Uterus (tissue), 4 donors: Measurements from ENCODE around the gene DNMT3L. TPM values are rescaled to one million over a fixed set of nuclear protein-coding genes. Genes with fewer than 3 reads are reported as not detected.

Experiments
- DNase-seq, 2 donors: peaks; one replicate each; pipeline ENCODE4 v3.0.0-alpha.2; 2019 to 2020
- H3K27ac ChIP-seq, 2 donors: fragments of 200-600 bp; sonication (generic); 1 replicate in 1 of 2; 2 replicates in 1 of 2; pipeline ENCODE4 v1.5.1; 2016 to 2018
- H3K27me3 ChIP-seq, 2 donors: fragments of 200-600 bp; sonication (generic); one replicate each; pipeline ENCODE4 v1.5.1; 2018 to 2019; ENCODE audit warnings: control low read depth in 1 of 2
- H3K36me3 ChIP-seq, 2 donors: fragments of 200-600 bp; sonication (generic); one replicate each; pipeline ENCODE4 v1.5.1; 2019; ENCODE audit warnings: control low read depth in 1 of 2
- H3K4me1 ChIP-seq, 2 donors: fragments of 200-600 bp; sonication (generic); one replicate each; pipeline ENCODE4 v1.5.1; 2018 to 2019; ENCODE audit warnings: control low read depth in 1 of 2
- H3K4me3 ChIP-seq, 2 donors: fragments of 200-600 bp; sonication (generic); 1 replicate in 1 of 2; 2 replicates in 1 of 2; pipeline ENCODE4 v1.5.1; 2018 to 2019; ENCODE audit warnings: mild to moderate bottlenecking in 1 of 2
- H3K9me3 ChIP-seq, 2 donors: fragments of 200-600 bp; sonication (generic); one replicate each; pipeline ENCODE4 v1.5.1; 2019; ENCODE audit warnings: control low read depth in 1 of 2
- POLR2A ChIP-seq, 2 donors: fragments of 450-650 bp; IDR thresholded peaks; one replicate each; pipeline ENCODE4 v1.6.1; 2016; ENCODE audit warnings: antibody characterized with exemption in 2 of 2, mild to moderate bottlenecking in 1 of 2, moderate library complexity in 1 of 2
- intact Hi-C: fragments of 100-400 bp; cut with DNase I; formaldehyde crosslinking; loops from one replicate; pipeline ENCODE4 v1.15.1; 2023; ENCODE audit warnings: low total_unique reads
- total RNA-seq, 4 donors: library from RNA; depleted of rRNA in 3 of 4; stranded (reverse); fragments of >200 nt in 3 of 4; gene quantifications; one replicate each; pipeline versions ENCODE4 v1.1.0 to v1.2.4, GENCODE V29; 2014 to 2023
- TF ChIP-seq, protein P1 (sequence below), 4 experiments: fragments of 200-600 bp in 2 of 4; fragments of 450-650 bp in 2 of 4; sonication (generic) in 2 of 4; IDR thresholded peaks; one replicate each; pipeline ENCODE4 v1.5.1; 2016 to 2019; ENCODE audit warnings: antibody characterized with exemption in 4 of 4, mild to moderate bottlenecking in 2 of 4, moderate library complexity in 1 of 4
- donor health status: DM: yes; HTN: yes; CAD: no.

DNMT3L gene
- total RNA-seq, 4 donors from 2014 or later = not detected

DNA sequence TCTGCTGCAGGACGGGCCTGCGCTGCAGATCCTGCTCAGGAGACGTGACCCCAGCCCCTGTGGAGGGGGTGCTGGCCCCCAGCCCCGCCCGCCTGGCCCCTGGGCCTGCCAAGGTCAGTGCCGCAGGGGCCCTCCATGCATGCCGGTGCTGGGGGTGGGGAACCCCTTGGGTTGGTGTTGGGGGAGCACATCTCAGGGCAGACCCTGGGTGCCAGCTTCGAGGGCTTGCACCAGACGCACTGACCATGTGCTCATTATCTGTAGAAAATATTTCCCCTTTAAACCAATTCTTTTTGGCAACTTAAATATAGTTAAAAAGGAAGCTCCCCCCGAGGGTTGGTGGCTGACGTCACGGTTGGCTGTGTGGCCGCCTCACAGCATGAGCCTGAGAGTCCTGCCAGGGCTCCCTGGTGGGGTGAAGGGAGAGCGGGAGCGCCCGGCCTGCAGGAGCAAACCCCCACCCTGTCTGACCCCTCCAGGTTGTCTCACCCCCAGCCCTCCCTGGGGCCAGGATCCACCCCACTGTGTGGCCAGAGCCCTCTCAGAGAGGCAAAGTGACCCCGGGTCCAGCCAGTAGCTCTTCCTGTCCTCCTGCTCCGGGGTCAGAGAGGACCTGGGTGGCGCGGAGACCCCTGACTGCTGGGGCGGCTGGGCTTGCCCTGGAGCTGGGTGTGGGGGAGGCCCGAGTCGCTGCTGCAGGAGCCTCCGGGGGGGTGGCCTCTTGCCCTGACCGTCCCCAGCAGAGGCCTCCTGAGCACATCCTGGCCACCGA is 32.9 kb upstream of the DNMT3L start:
- no peaks in the 10 kb centered on the region for H3K27me3 ChIP-seq
- H3K36me3 ChIP-seq = no peaks in the 10 kb centered on the region
- no peak overlapping the region for H3K4me3 ChIP-seq
- no peak overlapping the region for H3K27ac ChIP-seq
- intact Hi-C loops = no loop called here
- peaks cover 0 to 10% of the 10 kb centered on the region in 2 donors for H3K4me1 ChIP-seq
- DNase-seq = peak; percentile 66 to 78
- no peak for TF ChIP-seq POLR2A (IDR thresholded peaks at IDR 0.05)
- TF ChIP-seq, protein P1, sequence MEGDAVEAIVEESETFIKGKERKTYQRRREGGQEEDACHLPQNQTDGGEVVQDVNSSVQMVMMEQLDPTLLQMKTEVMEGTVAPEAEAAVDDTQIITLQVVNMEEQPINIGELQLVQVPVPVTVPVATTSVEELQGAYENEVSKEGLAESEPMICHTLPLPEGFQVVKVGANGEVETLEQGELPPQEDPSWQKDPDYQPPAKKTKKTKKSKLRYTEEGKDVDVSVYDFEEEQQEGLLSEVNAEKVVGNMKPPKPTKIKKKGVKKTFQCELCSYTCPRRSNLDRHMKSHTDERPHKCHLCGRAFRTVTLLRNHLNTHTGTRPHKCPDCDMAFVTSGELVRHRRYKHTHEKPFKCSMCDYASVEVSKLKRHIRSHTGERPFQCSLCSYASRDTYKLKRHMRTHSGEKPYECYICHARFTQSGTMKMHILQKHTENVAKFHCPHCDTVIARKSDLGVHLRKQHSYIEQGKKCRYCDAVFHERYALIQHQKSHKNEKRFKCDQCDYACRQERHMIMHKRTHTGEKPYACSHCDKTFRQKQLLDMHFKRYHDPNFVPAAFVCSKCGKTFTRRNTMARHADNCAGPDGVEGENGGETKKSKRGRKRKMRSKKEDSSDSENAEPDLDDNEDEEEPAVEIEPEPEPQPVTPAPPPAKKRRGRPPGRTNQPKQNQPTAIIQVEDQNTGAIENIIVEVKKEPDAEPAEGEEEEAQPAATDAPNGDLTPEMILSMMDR (IDR thresholded peaks at IDR 0.05) = no peak
- H3K9me3 ChIP-seq = no peaks in the 10 kb centered on the region

DNA sequence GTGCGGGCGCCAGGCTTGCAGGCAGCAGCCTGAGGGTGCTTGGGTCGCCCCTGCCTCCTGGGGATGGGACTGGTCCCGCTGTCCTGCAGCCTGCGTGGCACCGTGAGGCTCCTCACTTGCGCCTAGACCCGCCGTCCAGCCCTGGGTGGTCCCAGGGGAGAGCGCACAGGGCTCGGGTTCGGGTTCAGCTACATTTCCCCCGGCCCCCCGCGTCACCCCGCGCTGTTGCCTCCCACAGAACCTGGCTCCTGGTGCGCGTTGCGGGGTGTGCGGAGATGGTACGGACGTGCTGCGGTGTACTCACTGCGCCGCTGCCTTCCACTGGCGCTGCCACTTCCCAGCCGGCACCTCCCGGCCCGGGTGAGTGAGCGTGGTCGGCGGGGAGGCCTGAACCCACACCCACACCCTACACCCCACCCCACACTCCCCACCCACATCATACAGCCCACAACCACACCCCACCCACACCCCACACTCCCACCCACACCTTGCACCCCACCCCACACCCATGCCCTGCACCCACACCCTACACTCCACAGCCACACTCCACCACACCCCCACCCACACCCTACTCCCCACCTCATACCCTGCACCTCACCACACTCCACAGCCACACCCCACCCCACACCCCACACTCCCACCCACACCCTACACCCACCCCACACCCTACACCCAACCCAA is 32.0 kb upstream of the DNMT3L start:
- no peak for TF ChIP-seq POLR2A (IDR thresholded peaks at IDR 0.05)
- TF ChIP-seq, protein P1 (IDR thresholded peaks at IDR 0.05) = no peak
- no peak for DNase-seq
- H3K36me3 ChIP-seq = no peaks in the 10 kb centered on the region
- intact Hi-C loops = no loop called here
- H3K4me1 ChIP-seq = peaks cover 0 to 6% of the 10 kb centered on the region in 2 donors
- H3K4me3 ChIP-seq = no peak overlapping the region
- no peaks in the 10 kb centered on the region for H3K9me3 ChIP-seq
- H3K27me3 ChIP-seq = no peaks in the 10 kb centered on the region
- no peak overlapping the region for H3K27ac ChIP-seq

DNA sequence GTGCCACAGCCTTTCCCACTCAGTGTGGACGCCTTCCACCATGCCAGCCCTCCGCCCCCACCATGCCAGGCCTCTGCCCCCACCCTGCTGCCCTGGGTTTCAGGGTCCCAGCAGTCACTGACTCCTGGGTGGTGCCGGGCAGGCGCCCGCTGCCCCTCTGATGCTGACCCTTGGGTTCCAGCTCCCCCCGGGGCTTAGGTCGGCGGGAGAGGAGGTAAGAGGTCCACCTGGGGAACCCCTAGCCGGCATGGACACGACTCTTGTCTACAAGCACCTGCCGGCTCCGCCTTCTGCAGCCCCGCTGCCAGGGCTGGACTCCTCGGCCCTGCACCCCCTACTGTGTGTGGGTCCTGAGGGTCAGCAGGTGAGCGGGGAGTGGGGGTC is 31.1 kb upstream of the DNMT3L start:
- peaks cover 0 to 6% of the 10 kb centered on the region in 2 donors for H3K4me1 ChIP-seq
- TF ChIP-seq, protein P1 (IDR thresholded peaks at IDR 0.05) = no peak
- TF ChIP-seq POLR2A (IDR thresholded peaks at IDR 0.05) = no peak
- H3K27me3 ChIP-seq = no peaks in the 10 kb centered on the region
- no peak overlapping the region for H3K27ac ChIP-seq
- intact Hi-C loops = no loop called here
- H3K36me3 ChIP-seq = no peaks in the 10 kb centered on the region
- H3K9me3 ChIP-seq = no peaks in the 10 kb centered on the region
- no peak for DNase-seq
- no peak overlapping the region for H3K4me3 ChIP-seq

DNA sequence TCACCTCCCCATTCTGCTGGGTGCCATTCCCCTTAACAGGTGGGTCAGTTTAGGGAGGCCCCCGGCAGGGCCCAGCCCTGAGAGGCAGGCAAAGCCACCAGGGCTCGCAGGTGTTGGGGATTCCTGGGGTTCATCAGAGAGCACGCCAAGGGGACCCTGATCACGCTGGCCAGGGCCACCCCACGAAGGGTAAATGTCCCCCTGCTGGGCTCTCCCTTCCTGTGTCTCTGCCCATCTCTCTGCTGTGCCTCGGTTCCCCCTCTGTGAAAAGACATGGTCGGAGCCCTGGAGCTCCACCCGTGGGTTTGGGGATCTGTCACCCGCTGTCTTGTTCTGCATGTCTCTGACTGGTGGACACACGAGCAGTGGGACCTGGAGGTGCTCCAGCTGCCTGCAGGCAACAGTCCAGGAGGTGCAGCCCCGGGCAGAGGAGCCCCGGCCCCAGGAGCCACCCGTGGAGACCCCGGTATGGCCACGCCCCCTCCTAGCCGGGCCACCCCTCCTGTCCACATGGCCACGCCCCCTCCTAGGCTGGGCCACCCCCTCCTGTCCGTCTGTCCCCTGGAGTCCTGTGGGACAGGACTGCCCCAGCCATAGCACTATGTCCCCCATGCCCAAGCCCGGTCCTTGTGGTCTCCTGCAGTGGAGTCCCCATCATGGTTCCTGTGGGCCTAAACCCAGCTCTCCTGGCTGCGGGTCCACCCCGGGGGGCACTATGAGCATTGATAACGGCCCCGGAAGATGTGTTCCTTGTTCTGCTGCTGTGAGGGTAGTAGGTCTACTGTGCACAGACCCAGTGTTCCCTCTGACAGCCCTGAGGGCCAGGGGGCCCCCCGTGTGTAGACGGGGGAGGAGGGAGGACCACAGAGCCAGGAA is 30.5 kb upstream of the DNMT3L start:
- Histone ChIP-seq H3K4me3 (no peak overlapping the region), H3K36me3 (no peaks in the 10 kb centered on the region), H3K27me3 (no peaks in the 10 kb centered on the region), H3K9me3 (no peaks in the 10 kb centered on the region), H3K4me1 (peaks cover 0 to 6% of the 10 kb centered on the region in 2 donors), H3K27ac (no peak overlapping the region)
- TF ChIP-seq POLR2A (IDR thresholded peaks at IDR 0.05) = no peak
- TF ChIP-seq, protein P1 (IDR thresholded peaks at IDR 0.05) = no peak
- DNase-seq = no peak
- intact Hi-C loops = no loop called here
